Measurements from ENCODE around the gene ARMCX5.

Gene ARMCX5

GRCh38 chrX:102652031-102652688 is 52.8 kb downstream of the ARMCX5 start:
- DNase-seq (ENCODE audit: low spot score): peak; percentile 11

More at GRCh38 chrX:102652031-102652688, 52.8 kb downstream of the ARMCX5 start:
- TF ChIP-seq CTCF (IDR thresholded peaks at IDR 0.05; ENCODE audit: extremely low read depth, missing control alignments): no peak
